Kidney (tissue), 14 donors: Measurements from ENCODE around the gene ZNF775. TPM values are rescaled to one million over a fixed set of nuclear protein-coding genes. Genes with fewer than 3 reads are reported as not detected.

Experiments used
- DNase-seq, 5 donors: peaks; one replicate each; pipeline ENCODE4 v3.0.0-alpha.2; 2013 to 2020
- FAIRE-seq: peaks from 2 replicates; lab custom pipeline; 2012; peaks lifted over from hg19 to GRCh38; lab: Jason Lieb, UNC
- H3K27ac ChIP-seq, 2 donors: one replicate each; pipeline ENCODE4 v1.7.0; 2013; ENCODE audit warnings: low read depth in 2 of 2, low read length in 2 of 2, inconsistent platforms in 1 of 2
- H3K27me3 ChIP-seq: one replicate; pipeline ENCODE4 v1.7.1; 2013; ENCODE audit warnings: low read length, inconsistent platforms; ENCODE audit not compliant: control insufficient read depth, insufficient read depth
- H3K36me3 ChIP-seq, 3 donors: one replicate each; pipeline versions ENCODE4 v1.7.0 to v1.7.1; 2013; ENCODE audit warnings: low read length in 3 of 3, control low read depth in 1 of 3, inconsistent platforms in 1 of 3; ENCODE audit not compliant: insufficient read depth in 3 of 3, control insufficient read depth in 2 of 3
- H3K4me1 ChIP-seq, 3 donors: one replicate each; pipeline versions ENCODE4 v1.7.0 to v1.7.1; 2013; ENCODE audit warnings: low read length in 3 of 3, inconsistent platforms in 1 of 3, low read depth in 1 of 3; ENCODE audit not compliant: control insufficient read depth in 2 of 3, insufficient read depth in 2 of 3
- H3K4me3 ChIP-seq, 3 donors: one replicate each; pipeline versions ENCODE4 v1.7.0 to v1.8.1; 2013; ENCODE audit warnings: low read length in 3 of 3, control low read depth in 1 of 3, inconsistent platforms in 1 of 3
- H3K9ac ChIP-seq, 3 donors: one replicate each; pipeline versions ENCODE4 v1.7.0 to v1.7.1; 2013; ENCODE audit warnings: low read length in 3 of 3, control low read depth in 1 of 3, inconsistent platforms in 1 of 3
- H3K9me3 ChIP-seq, 3 donors: one replicate each; pipeline versions ENCODE4 v1.7.0 to v1.7.1; 2013; ENCODE audit warnings: low read length in 3 of 3, control low read depth in 1 of 3, inconsistent platforms in 1 of 3; ENCODE audit not compliant: control insufficient read depth in 2 of 3, insufficient read depth in 1 of 3
- intact Hi-C: fragments of 100-400 bp; cut with DNase I; formaldehyde crosslinking; loops from one replicate; pipeline ENCODE4 v1.11.1; 2022
- polyA plus RNA-seq: library from polyadenylated mRNA; stranded (reverse); fragments of 350-450 nt; fragmentation: Illumina TruSeq; extraction: RNeasy Lipid Tissue Mini Kit (QIAGEN cat#74804); gene quantifications from one replicate; pipeline ENCODE4 v1.2.3, GENCODE V29; 2014; ENCODE audit warnings: low read depth, low replicate concordance; ENCODE audit not compliant: insufficient read depth
- total RNA-seq: library from RNA; stranded (reverse); fragmentation: NEBNext Ultra II Directional; extraction: Animal tissue kit (Norgen Biotek cat#: 25700); gene quantifications from one replicate; pipeline ENCODE4 v1.2.1, GENCODE V29; 2021
- TF ChIP-seq, protein P1 (sequence below): IDR thresholded peaks from 3 replicates; pipeline ENCODE4 v1.5.1; 2012; ENCODE audit warnings: mild to moderate bottlenecking, moderate library complexity, borderline replicate concordance; ENCODE audit not compliant: insufficient read depth; ENCODE audit errors: extremely low read depth
- donor health status: control.
- donor health status: control.
- donor health status: control.
- donor health status: control.
- donor health status: control.
- donor health status: DM: yes; HTN: yes; CAD: no.
- donor health status: Normal renal cell carcinoma (clear cell type).

The ZNF775 gene
- total and polyA plus RNA-seq, 2 donors from 2014 or later, result 3.7 to 5.2 TPM

DNA sequence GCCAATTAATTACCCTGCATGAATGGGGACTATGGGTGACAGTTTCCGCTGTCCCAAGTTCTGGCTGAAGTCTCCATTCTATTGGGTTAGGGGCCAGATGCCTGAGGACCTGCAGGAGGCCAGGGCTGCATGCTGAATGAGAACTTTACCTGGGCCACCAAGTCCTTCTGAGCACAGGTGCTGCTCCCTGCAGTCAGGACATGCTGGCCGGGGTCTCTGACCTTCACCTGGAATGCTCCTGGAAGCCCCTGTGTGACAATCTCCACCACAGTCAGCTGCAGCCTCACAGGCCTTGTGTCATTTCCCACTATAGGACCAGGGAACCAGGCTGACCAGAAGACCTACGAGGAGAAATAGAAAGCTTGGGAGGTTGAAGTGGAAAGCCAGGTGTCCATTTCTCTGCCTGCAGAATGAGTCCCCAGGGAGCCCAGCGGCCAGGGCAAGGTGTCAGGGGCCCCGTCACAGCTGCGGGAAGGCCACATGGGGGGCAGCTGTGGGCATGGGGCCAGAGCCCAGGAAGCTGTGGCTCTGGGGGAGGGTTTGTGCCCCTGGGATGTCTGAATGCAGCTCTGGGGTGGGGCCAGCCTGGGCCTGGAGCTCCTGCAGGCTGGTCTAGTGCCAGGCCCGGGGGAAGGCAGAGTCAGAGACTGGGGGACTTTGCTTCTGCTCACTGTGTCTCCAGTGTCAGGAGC, 65.7 kb downstream of the ZNF775 start:
- Histone ChIP-seq H3K27ac (no peak overlapping the region), H3K4me3 (no peak overlapping the region), H3K4me1 (peaks cover 0 to 6% (median 4%) of the 10 kb centered on the region in 3 donors), H3K27me3 (no peaks in the 10 kb centered on the region), H3K36me3 (no peaks in the 10 kb centered on the region), H3K9ac (no peak overlapping the region), H3K9me3 (peaks cover 0 to 4% (median 0%) of the 10 kb centered on the region in 3 donors)
- DNase-seq (no peak), FAIRE-seq (no peak)
- TF ChIP-seq, protein P1, sequence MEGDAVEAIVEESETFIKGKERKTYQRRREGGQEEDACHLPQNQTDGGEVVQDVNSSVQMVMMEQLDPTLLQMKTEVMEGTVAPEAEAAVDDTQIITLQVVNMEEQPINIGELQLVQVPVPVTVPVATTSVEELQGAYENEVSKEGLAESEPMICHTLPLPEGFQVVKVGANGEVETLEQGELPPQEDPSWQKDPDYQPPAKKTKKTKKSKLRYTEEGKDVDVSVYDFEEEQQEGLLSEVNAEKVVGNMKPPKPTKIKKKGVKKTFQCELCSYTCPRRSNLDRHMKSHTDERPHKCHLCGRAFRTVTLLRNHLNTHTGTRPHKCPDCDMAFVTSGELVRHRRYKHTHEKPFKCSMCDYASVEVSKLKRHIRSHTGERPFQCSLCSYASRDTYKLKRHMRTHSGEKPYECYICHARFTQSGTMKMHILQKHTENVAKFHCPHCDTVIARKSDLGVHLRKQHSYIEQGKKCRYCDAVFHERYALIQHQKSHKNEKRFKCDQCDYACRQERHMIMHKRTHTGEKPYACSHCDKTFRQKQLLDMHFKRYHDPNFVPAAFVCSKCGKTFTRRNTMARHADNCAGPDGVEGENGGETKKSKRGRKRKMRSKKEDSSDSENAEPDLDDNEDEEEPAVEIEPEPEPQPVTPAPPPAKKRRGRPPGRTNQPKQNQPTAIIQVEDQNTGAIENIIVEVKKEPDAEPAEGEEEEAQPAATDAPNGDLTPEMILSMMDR, result no peak
- intact Hi-C loops, result no loop called here

DNA sequence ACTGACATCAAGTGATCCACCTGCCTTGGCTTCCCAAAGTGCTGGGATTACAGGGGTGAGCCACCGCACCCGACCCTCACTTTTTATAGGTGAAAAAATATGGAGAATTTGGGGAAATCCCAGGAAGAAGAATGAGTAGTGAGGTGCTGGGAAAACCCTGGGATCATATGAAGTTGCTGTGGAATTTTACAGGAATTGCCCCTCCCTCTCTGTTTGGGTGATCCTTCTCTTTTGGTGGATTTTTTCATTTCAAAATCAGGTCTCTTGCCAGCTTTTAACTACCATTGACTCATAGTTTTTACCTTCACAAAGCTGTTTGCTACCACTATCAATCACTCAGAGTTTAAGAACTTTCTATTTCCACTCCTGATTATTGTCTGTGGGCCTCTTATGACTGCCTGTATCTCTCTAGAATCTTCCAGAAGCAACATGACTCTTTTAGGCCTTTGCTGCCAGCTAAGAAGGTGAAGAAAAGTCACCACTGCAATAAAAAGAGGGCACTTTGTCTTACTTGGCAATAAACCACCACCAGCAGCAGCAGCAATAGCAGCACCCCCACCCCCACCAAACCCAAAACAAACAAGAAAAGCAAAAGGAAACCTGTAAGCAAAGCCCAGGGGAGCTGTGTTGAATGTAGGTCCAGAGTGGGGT, 67.3 kb downstream of the ZNF775 start:
- FAIRE-seq, result no peak

More for the DNA sequence above, 67.3 kb downstream of the ZNF775 start:
- TF ChIP-seq, protein P1, result no peak
- Histone ChIP-seq H3K9ac (no peak overlapping the region), H3K27ac (peak overlapping the region in 1 of 2 donors; percentile 0), H3K36me3 (no peaks in the 10 kb centered on the region), H3K27me3 (no peaks in the 10 kb centered on the region), H3K4me1 (peaks cover 0 to 8% (median 4%) of the 10 kb centered on the region in 3 donors), H3K9me3 (peaks cover 0 to 4% (median 0%) of the 10 kb centered on the region in 3 donors), H3K4me3 (no peak overlapping the region)
- peak in 2 of 5 donors; percentile 38 to 47 for DNase-seq
- intact Hi-C loops, result no loop called here

Other genes starting within 250 kb of the ZNF775 start
- gene LRRC61, start 56.0 kb upstream of the ZNF775 start, total RNA-seq, result 17.1 TPM
- 23.2 TPM for gene LRRC61, start 56.0 kb upstream of the ZNF775 start, polyA plus RNA-seq
- gene ACTR3C, start 55.8 kb upstream of the ZNF775 start, total RNA-seq, result 31.6 TPM
- 15.8 TPM for gene ACTR3C, start 55.8 kb upstream of the ZNF775 start, polyA plus RNA-seq
- 104 TPM for gene RARRES2, start 37.7 kb upstream of the ZNF775 start, total RNA-seq
- 475 TPM for gene RARRES2, start 37.7 kb upstream of the ZNF775 start, polyA plus RNA-seq
- gene REPIN1, start 10.5 kb upstream of the ZNF775 start, total RNA-seq, result 95.8 TPM
- gene REPIN1, start 10.5 kb upstream of the ZNF775 start, polyA plus RNA-seq, result 53.7 TPM
- 24.3 TPM for gene GIMAP8, start 71.3 kb downstream of the ZNF775 start, total RNA-seq
- 10.2 TPM for gene GIMAP8, start 71.3 kb downstream of the ZNF775 start, polyA plus RNA-seq
- 43.6 TPM for gene GIMAP7, start 135.5 kb downstream of the ZNF775 start, total RNA-seq
- 36.0 TPM for gene GIMAP7, start 135.5 kb downstream of the ZNF775 start, polyA plus RNA-seq
- 61.4 TPM for gene GIMAP4, start 188.1 kb downstream of the ZNF775 start, total RNA-seq
- gene GIMAP4, start 188.1 kb downstream of the ZNF775 start, polyA plus RNA-seq, result 28.9 TPM